Colonic mucosa (tissue), 4 donors: Measurements from ENCODE around the gene INPP5F. TPM values are rescaled to one million over a fixed set of nuclear protein-coding genes. Genes with fewer than 3 reads are reported as not detected.

Source experiments
- DNase-seq: peaks from one replicate; pipeline ENCODE4 v3.0.0-alpha.2; 2020
- H3K27ac ChIP-seq: fragments of 200-600 bp; one replicate; pipeline ENCODE4 v1.8.0; 2021
- H3K27me3 ChIP-seq: fragments of 200-600 bp; one replicate; pipeline ENCODE4 v1.8.0; 2021
- H3K36me3 ChIP-seq: fragments of 200-600 bp; one replicate; pipeline ENCODE4 v1.8.0; 2021
- H3K4me1 ChIP-seq: fragments of 200-600 bp; one replicate; pipeline ENCODE4 v1.8.0; 2021; ENCODE audit warnings: mild to moderate bottlenecking
- H3K4me3 ChIP-seq: fragments of 200-600 bp; one replicate; pipeline ENCODE4 v1.8.0; 2021
- H3K9ac ChIP-seq, 2 donors: one replicate each; pipeline ENCODE4 v1.7.0; 2013; ENCODE audit warnings: control low read depth in 2 of 2, low read depth in 2 of 2, low read length in 2 of 2
- H3K9me3 ChIP-seq: fragments of 200-600 bp; one replicate; pipeline ENCODE4 v1.8.0; 2021
- intact Hi-C: fragments of 100-400 bp; cut with DNase I; formaldehyde crosslinking; loops from one replicate; pipeline ENCODE4 v1.14.1; 2022
- total RNA-seq, 2 donors: library from RNA; stranded (reverse); fragmentation: NEBNext Ultra II Directional in 1 of 2; extraction: Animal tissue kit (Norgen Biotek cat#: 25700) in 1 of 2; gene quantifications; one replicate each; pipeline ENCODE4 v1.2.1, GENCODE V29; 2021
- TF ChIP-seq, protein P1 (sequence below): fragments of 200-600 bp; IDR thresholded peaks from one replicate; pipeline ENCODE4 v1.8.0; 2022; ENCODE audit warnings: antibody characterized with exemption, mild to moderate bottlenecking
- donor health status: healthy.
- donor health status: DM: no; HTN: no; CAD: no.
- donor health status: DM: no; HTN: no; CAD: no.

Gene INPP5F, protein sequence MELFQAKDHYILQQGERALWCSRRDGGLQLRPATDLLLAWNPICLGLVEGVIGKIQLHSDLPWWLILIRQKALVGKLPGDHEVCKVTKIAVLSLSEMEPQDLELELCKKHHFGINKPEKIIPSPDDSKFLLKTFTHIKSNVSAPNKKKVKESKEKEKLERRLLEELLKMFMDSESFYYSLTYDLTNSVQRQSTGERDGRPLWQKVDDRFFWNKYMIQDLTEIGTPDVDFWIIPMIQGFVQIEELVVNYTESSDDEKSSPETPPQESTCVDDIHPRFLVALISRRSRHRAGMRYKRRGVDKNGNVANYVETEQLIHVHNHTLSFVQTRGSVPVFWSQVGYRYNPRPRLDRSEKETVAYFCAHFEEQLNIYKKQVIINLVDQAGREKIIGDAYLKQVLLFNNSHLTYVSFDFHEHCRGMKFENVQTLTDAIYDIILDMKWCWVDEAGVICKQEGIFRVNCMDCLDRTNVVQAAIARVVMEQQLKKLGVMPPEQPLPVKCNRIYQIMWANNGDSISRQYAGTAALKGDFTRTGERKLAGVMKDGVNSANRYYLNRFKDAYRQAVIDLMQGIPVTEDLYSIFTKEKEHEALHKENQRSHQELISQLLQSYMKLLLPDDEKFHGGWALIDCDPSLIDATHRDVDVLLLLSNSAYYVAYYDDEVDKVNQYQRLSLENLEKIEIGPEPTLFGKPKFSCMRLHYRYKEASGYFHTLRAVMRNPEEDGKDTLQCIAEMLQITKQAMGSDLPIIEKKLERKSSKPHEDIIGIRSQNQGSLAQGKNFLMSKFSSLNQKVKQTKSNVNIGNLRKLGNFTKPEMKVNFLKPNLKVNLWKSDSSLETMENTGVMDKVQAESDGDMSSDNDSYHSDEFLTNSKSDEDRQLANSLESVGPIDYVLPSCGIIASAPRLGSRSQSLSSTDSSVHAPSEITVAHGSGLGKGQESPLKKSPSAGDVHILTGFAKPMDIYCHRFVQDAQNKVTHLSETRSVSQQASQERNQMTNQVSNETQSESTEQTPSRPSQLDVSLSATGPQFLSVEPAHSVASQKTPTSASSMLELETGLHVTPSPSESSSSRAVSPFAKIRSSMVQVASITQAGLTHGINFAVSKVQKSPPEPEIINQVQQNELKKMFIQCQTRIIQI
- 10 to 100 TPM; 12.6 to 15.6 TPM for total RNA-seq

DNA sequence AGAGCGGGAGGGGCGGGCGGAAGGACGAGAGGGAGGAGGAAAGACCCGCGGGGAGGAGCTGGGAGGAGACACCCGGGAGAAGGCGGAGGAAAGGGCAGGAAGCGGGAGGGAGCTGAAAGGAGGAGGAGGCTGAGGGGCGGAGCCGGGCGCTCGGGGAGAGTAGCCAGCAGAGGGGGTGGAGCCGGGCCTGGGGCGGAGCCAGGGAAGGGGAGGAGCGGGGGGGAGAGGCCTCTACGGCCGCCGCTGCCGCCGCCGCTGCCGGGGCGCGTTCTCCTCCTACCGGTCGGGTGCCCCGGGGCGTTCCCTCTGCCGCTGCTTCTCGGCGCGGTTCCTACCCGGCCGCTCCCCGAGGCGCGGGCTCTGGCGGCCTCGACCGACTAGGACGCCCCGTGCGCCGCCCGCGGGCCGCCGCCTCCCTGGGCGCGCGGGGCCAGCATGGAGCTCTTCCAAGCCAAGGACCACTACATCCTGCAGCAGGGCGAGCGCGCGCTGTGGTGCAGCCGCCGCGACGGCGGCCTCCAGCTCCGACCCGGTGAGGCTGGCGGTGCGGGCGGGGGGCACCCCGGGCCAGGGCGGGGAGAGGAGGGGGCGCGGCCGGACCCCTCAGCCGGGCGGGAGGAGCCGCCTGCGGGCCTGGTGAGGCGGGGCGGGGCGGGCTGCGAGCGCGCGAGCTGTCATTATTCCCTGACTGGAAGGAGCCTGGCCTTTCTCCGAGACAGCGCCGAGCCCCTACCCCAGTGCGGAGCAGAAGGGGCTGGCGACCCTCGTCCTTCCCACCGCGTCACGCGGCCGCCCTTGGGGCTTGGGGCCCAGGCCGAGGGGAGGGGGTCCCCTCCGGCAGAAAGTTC is at the start of gene INPP5F:
TSS of gene INPP5F (plus strand) at position 223 of the 848 bp plus-strand sequence. CDS start at position 436, 213 bp downstream.
- peak; percentile 100 for DNase-seq
- Histone ChIP-seq H3K4me3 (peak within 1 kb of the TSS; percentile 64), H3K9ac (peak within 1 kb of the TSS; percentile 90 to 92), H3K36me3 (no peaks in the 10 kb centered on the region), H3K4me1 (no peaks in the 10 kb centered on the region), H3K27me3 (no peaks in the 10 kb centered on the region), H3K27ac (peak within 1 kb of the TSS; percentile 90), H3K9me3 (no peaks in the 10 kb centered on the region)
- TF ChIP-seq, protein P1, sequence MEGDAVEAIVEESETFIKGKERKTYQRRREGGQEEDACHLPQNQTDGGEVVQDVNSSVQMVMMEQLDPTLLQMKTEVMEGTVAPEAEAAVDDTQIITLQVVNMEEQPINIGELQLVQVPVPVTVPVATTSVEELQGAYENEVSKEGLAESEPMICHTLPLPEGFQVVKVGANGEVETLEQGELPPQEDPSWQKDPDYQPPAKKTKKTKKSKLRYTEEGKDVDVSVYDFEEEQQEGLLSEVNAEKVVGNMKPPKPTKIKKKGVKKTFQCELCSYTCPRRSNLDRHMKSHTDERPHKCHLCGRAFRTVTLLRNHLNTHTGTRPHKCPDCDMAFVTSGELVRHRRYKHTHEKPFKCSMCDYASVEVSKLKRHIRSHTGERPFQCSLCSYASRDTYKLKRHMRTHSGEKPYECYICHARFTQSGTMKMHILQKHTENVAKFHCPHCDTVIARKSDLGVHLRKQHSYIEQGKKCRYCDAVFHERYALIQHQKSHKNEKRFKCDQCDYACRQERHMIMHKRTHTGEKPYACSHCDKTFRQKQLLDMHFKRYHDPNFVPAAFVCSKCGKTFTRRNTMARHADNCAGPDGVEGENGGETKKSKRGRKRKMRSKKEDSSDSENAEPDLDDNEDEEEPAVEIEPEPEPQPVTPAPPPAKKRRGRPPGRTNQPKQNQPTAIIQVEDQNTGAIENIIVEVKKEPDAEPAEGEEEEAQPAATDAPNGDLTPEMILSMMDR = no peak
- intact Hi-C loops = no loop called here

DNA sequence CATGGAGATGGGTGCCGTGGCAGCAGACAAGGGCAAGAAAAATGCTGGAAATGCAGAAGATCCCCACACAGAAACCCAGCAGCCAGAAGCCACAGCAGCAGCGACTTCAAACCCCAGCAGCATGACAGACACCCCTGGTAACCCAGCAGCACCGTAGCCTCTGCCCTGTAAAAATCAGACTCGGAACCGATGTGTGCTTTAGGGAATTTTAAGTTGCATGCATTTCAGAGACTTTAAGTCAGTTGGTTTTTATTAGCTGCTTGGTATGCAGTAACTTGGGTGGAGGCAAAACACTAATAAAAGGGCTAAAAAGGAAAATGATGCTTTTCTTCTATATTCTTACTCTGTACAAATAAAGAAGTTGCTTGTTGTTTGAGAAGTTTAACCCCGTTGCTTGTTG is 48.7 kb upstream of the INPP5F start:
- H3K27ac ChIP-seq = no peak overlapping the region
- H3K4me1 ChIP-seq = no peaks in the 10 kb centered on the region
- peaks cover 6% of the 10 kb centered on the region for H3K36me3 ChIP-seq
- DNase-seq = no peak
- H3K9ac ChIP-seq = no peak overlapping the region
- H3K9me3 ChIP-seq = no peaks in the 10 kb centered on the region
- H3K27me3 ChIP-seq = no peaks in the 10 kb centered on the region
- TF ChIP-seq, protein P1 = no peak
- intact Hi-C loops = no loop called here
- H3K4me3 ChIP-seq = no peak overlapping the region

DNA sequence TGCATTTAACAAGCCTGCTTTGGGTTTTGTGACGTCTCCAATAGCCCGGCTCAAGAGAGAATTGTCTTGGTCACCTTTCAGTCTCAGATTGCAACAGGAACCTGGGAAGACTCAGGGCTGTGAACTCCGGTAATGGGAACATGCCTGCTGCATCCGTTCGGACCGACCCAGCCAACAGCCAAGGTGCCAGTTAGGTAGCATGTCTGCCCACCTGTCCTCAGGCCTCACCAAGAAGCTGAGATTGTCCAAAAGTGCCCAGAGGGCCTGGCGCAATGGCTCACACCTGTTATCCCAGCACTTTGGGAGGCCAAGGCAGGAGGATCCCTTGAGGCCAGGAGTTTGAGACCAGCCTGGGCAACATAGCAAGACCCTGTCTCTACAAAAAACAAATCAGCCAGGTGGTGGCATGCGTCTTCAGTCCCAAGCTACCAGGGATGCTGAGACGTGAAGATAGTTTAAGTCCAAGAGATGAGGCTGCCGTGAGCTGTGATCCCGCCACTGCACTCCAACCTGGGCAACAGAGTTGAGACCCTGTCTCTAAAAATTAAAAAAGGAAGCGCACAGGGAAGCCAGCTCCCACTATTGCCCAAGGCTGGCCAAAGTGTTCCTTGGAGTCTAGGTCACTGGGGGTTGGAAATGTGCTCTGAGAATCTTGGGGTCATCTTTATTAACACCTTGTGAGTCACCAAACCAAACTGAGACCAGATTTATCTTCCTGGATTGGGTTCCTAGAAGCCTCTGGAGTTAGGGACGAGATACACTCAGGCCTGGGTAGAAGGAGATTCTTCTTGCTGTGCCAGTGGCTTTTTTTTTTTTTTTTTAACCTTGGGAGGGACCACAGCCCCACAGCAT is 47.7 kb upstream of the INPP5F start:
- TF ChIP-seq, protein P1 = no peak
- no peak for DNase-seq
- Histone ChIP-seq H3K4me3 (no peak overlapping the region), H3K9me3 (no peaks in the 10 kb centered on the region), H3K9ac (no peak overlapping the region), H3K4me1 (no peaks in the 10 kb centered on the region), H3K27ac (no peak overlapping the region), H3K27me3 (no peaks in the 10 kb centered on the region), H3K36me3 (peaks cover 6% of the 10 kb centered on the region)
- intact Hi-C loops = no loop called here

DNA sequence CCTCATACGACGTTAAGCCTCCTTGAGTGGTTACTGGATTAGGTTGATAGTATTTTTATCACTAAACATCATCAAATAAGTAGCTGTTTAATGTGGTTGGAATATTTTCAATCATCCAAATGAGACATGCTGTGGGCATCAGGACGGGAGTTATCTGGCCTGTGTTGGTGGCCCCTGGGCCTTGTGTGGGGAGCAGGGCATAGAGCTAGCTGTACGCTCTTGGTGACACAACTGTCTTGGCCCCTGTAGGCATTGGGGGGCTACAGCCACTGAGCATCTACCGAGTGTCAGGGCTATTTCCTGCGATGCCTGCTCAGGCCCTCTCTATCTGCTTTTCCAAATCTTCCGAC is 46.4 kb upstream of the INPP5F start:
- no peaks in the 10 kb centered on the region for H3K9me3 ChIP-seq
- no peak overlapping the region for H3K27ac ChIP-seq
- H3K27me3 ChIP-seq = no peaks in the 10 kb centered on the region
- no peak for DNase-seq
- no peak overlapping the region for H3K4me3 ChIP-seq
- H3K9ac ChIP-seq = no peak overlapping the region
- H3K4me1 ChIP-seq = no peaks in the 10 kb centered on the region
- H3K36me3 ChIP-seq = no peaks in the 10 kb centered on the region
- intact Hi-C loops = no loop called here
- TF ChIP-seq, protein P1 = no peak
